HUES48 (cell line): ENCODE data around the gene PPP1R7.

Source experiments
- H3K27ac ChIP-seq: one replicate; pipeline ENCODE4 v1.7.0; 2013; ENCODE audit warnings: low read depth, low read length, inconsistent platforms
- H3K27me3 ChIP-seq: 2 replicates; pipeline ENCODE4 v1.6.1; 2013; ENCODE audit warnings: mild to moderate bottlenecking, low read length; ENCODE audit not compliant: control insufficient read depth, insufficient read depth
- H3K36me3 ChIP-seq: 2 replicates; pipeline ENCODE4 v1.6.1; 2013; ENCODE audit warnings: low read length; ENCODE audit not compliant: control insufficient read depth, insufficient read depth
- H3K4me1 ChIP-seq: 2 replicates; pipeline ENCODE4 v1.6.1; 2013; ENCODE audit warnings: mild to moderate bottlenecking, low read length; ENCODE audit not compliant: control insufficient read depth, insufficient read depth
- H3K4me3 ChIP-seq: 2 replicates; pipeline ENCODE4 v1.5.1; 2013; ENCODE audit warnings: mild to moderate bottlenecking, low read depth, low read length
- H3K9ac ChIP-seq: 2 replicates; pipeline ENCODE4 v1.6.1; 2013; ENCODE audit warnings: mild to moderate bottlenecking, low read depth, low read length, moderate library complexity
- H3K9me3 ChIP-seq: 2 replicates; pipeline ENCODE4 v1.6.1; 2013; ENCODE audit warnings: low read length; ENCODE audit not compliant: control insufficient read depth, insufficient read depth

Gene PPP1R7

DNA sequence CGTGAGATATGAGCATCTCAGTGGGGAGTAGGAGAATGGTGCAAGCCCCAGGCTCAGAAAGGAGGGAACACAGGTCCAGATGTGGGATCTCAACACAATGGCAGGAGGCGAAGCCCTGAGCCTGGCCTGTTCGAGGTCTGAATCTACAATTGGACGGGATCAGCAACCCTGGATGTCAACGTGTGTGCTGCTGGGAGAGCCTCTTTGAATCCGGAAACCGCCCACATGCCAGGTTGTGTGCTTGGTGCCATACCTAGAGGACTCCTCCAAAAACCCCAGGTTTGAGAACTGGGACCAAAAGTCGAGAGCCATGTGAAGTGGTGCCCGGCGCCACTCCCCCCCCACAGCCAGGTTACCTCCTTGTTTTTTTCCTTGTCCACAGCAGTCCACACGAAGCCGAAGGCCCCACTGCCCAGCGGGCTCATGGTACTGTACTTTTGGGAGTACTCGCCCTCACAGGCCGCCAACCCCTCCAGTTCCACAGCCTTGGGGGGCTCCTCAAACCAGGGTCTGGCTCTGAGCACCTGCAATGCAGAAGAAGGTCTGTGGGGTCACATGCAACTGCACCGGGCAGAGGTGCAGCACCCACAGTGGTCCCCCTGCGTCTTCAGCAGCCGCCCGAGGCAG is 27.8 kb upstream of the PPP1R7 start:
- H3K27ac ChIP-seq: no peak overlapping the region
- H3K36me3 ChIP-seq: peaks cover 52% of the 10 kb centered on the region
- H3K4me3 ChIP-seq: no peak overlapping the region
- H3K9me3 ChIP-seq: no peaks in the 10 kb centered on the region
- H3K9ac ChIP-seq: no peak overlapping the region
- H3K4me1 ChIP-seq: no peaks in the 10 kb centered on the region
- H3K27me3 ChIP-seq: no peaks in the 10 kb centered on the region

DNA sequence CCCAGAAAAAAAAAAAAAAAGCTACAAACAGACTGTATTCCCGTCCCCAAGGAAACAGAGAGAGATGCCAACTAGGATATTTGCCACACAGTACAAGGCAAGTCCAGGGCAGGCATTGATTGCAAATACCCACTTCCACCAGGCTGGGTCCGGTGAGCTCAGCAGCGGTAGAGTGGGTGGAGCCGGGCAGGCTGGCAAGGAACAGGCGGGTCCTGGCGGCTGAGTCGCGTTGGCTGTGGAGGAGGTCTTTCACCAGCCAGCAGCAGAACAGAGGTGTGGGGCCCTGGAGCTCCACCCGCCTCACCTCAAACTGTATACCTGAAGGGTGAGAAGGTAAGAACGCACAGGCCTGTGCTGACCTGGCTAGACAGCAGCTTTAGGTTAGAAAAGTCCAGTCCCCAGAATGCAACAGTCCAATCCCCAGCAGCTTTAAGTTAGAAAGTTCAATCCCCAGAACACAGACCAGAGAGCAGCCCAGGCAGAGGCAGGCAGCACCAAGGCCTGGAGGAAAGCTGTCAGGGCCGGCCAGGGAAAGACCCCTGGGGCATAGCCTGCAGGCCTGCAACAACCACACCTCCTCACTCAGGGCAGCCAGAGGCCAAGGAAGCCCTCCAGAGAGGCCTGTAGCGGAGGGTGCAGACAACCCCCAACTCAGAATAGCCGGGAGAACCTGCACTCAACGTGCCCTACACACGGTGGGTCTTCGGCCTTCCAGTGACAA is 26.3 kb upstream of the PPP1R7 start:
- Histone ChIP-seq H3K27ac (no peak overlapping the region), H3K9ac (no peak overlapping the region), H3K36me3 (peaks cover 52% of the 10 kb centered on the region), H3K9me3 (no peaks in the 10 kb centered on the region), H3K27me3 (no peaks in the 10 kb centered on the region), H3K4me1 (no peaks in the 10 kb centered on the region), H3K4me3 (no peak overlapping the region)

DNA sequence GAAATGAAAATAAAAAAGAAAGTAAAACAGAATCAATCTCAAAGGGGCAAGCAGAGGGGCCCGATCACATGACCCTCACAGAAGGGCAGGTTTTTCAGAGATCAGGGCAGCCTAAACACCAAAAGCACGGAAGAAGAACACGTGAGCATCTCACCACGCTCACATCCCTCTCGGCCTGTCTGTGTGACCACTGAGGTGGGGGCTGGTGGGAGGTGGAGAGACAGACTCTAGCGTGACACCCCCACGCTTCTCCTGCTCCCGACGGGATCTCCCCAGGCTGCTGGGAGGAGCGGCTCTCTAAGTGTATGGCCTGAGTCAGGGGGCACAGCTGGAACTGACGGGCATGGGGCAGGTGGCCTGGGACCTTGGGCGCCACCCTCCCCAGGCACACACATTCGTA is 24.6 kb upstream of the PPP1R7 start:
- H3K9ac ChIP-seq: no peak overlapping the region
- H3K27me3 ChIP-seq: no peaks in the 10 kb centered on the region
- H3K36me3 ChIP-seq: peaks cover 58% of the 10 kb centered on the region
- H3K27ac ChIP-seq: no peak overlapping the region
- no peaks in the 10 kb centered on the region for H3K9me3 ChIP-seq
- no peak overlapping the region for H3K4me3 ChIP-seq
- no peaks in the 10 kb centered on the region for H3K4me1 ChIP-seq

DNA sequence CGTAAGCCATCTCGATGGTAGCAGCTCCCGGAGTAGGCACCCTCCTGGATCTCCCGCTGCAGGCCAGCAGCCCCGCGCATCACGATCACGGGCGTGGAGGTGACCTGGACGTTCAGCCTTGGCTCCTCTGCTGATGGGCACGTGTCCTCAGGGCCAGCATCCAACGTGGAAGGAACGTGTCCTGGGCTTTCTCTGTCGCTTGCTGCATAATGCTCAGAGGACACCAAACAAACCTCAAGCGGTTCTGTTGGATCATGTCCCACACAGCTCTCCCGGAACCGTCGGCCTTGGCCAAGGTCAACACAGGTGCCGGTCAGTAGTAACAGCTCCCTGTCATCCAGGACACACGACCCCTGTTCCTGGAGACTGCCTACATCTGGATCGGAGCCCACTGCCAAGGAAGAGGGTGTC is 24.1 kb upstream of the PPP1R7 start:
- Histone ChIP-seq H3K4me1 (no peaks in the 10 kb centered on the region), H3K9ac (no peak overlapping the region), H3K4me3 (no peak overlapping the region), H3K36me3 (peaks cover 57% of the 10 kb centered on the region), H3K27ac (no peak overlapping the region), H3K9me3 (no peaks in the 10 kb centered on the region), H3K27me3 (no peaks in the 10 kb centered on the region)

DNA sequence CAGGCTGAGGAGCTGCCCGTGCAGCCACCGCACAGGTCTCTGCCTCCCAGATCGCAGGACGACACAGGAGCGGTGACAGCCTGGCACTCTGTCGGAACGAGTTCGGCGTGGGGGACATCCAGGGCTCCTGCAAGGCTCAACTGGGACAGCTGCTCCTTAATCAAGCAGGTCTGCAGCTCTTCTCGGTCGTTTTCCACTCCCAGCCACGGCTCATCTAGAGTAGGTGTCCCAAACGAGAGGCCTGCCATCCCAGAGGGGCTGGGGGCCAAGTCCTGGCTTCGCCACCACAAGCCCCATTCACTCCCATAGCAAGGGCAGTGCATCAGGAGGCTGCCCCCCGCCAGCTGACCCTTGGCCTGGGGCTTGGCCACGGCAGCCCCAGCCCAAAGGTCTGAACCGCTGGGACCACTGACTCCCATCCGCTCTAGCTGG is 23.5 kb upstream of the PPP1R7 start:
- Histone ChIP-seq H3K4me1 (no peaks in the 10 kb centered on the region), H3K9ac (no peak overlapping the region), H3K9me3 (no peaks in the 10 kb centered on the region), H3K4me3 (no peak overlapping the region), H3K27me3 (no peaks in the 10 kb centered on the region), H3K27ac (no peak overlapping the region), H3K36me3 (peaks cover 57% of the 10 kb centered on the region)

DNA sequence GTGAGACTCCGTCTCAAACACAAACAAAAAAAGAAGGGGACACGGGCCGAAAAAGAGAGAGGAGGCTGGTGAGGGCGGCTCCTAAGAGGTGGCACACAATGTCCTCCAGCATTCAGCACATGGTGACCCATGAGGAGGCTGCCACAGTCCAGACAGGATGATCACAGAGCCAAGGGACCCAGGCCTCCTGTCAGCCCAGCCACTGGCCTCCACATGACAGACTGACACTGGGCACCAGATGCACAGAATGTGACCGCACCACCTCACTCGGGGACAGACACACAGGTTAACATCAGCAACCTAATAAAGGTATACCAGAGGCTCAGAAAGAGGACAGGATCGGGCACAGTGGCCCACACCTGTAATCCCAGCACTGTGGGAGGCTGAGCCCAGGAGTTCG is 22.0 kb upstream of the PPP1R7 start:
- Histone ChIP-seq H3K9ac (no peak overlapping the region), H3K4me3 (no peak overlapping the region), H3K4me1 (no peaks in the 10 kb centered on the region), H3K27ac (no peak overlapping the region), H3K9me3 (no peaks in the 10 kb centered on the region), H3K36me3 (peaks cover 61% of the 10 kb centered on the region), H3K27me3 (no peaks in the 10 kb centered on the region)

DNA sequence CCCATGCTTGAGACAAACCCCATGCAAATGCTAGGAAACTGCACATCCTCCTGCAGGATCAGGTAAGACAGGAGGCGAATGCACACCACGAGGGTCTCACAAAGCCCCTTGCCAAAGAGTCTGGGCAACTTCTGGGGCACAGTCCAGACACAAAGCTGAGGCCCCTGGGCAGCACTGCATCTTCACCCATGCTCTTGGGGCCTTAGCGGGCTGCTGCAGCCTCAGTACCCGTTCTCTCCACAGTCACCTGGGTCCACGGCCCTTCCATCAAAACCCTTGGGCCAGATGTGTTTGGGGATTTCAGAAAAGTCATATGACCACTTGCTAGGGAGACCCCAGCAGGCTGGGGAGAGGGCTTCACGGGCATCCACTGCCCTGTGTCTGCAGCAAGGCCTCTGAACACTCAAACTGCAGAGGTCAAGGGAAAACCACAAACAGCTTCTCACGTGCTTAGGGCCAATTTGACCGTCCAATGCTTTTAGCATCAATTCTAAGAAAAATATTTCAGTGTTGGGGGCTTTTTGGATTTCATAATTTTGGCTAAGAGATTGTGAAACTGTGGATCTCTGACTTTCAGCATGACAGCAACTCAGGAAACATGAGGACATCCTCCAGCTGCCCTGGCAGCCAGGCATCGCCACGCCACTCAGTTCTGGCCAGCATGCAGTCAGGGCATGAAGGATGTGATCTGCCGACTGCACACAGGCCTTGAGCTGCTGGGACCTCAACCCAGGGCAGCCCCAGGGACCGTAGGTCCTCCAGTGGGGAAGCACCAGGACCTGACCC is 21.0 kb upstream of the PPP1R7 start:
- H3K27me3 ChIP-seq: no peaks in the 10 kb centered on the region
- H3K4me3 ChIP-seq: no peak overlapping the region
- no peaks in the 10 kb centered on the region for H3K4me1 ChIP-seq
- H3K9ac ChIP-seq: no peak overlapping the region
- H3K27ac ChIP-seq: no peak overlapping the region
- H3K36me3 ChIP-seq: peaks cover 60% of the 10 kb centered on the region
- no peaks in the 10 kb centered on the region for H3K9me3 ChIP-seq

DNA sequence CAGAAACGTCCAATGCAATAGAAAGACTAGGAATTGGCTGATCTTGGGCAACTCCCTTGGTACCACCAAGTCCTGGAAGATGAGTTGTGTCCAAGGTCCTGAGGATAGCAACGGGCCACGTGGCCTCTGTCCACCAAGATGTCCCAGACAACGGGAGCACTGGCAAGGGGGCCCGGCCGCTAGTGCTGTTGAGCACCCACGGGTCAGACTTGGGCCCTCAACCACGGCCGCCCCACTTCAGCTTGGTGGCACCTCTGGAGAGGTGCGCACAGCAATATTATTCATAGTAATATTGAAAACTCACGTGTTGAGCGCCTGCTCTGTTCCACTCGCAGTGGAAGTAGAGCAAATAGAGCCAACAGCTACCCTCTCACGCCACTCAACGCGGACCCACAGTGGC is 20.0 kb upstream of the PPP1R7 start:
- no peak overlapping the region for H3K27ac ChIP-seq
- H3K4me3 ChIP-seq: no peak overlapping the region
- no peak overlapping the region for H3K9ac ChIP-seq
- peaks cover 68% of the 10 kb centered on the region for H3K36me3 ChIP-seq
- no peaks in the 10 kb centered on the region for H3K4me1 ChIP-seq
- no peaks in the 10 kb centered on the region for H3K27me3 ChIP-seq
- no peaks in the 10 kb centered on the region for H3K9me3 ChIP-seq

DNA sequence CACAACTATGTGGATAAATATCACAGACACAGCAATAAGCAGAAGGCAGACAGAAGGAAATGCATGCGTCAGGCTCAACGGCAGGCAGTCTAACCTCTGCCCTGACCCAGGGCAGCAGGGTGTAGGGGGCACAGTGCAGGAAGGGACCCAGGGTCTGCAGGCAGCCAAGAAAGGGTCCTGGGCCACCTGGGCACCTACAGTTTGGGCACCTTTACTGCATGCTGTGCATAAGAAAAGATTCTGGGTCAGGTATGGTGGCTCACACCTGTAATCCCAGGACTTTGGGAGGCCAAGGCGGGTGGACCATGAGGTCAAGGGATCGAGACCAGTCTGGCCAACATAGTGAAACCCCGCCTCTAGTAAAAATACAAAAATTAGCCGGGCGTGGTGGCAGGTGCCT is 18.7 kb upstream of the PPP1R7 start:
- Histone ChIP-seq H3K4me3 (no peak overlapping the region), H3K4me1 (no peaks in the 10 kb centered on the region), H3K9ac (no peak overlapping the region), H3K9me3 (no peaks in the 10 kb centered on the region), H3K27me3 (no peaks in the 10 kb centered on the region), H3K27ac (no peak overlapping the region), H3K36me3 (peaks cover 69% of the 10 kb centered on the region)

DNA sequence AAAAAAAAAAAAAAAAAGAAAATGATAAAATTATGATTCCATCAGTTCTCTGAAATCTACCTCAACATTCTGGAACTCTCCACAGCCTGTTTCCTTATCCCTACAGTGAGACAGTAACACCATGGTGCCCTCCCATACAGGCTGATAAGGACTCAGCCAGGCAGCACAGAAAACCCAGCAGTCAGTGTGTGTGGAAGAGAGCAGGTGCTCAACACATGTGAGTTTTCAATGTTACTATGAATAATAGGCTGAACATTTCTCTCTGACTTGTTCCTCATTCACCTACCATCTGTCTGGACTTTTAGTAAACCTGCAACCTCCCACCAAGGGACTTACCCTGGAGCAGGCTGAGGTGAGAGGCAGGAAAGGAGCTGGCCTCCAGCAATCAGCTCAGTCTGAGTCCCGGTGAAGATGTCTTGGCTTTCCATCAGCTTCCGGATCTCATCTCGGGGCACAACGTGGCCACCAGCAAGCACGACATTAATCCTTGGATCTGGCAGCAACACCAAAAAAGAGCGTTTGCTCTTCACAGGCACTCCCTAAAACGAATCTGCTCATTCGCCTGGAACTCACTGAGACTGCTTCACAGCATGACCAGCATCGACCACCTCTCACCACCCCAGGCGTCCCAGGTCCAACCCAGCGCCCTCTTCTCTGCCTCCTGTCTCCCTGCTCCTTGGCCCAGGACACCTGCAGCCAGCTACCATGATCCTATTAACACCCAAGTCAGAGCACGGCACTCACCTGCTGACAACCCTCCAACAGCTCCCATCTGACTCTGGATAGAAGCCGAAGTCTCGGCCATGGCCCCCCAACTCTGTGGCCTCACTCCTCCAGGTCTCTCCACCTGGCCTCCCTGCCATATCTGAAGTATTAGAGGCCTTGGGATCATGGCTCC is 17.5 kb upstream of the PPP1R7 start:
- Histone ChIP-seq H3K27me3 (no peaks in the 10 kb centered on the region), H3K27ac (no peak overlapping the region), H3K9me3 (no peaks in the 10 kb centered on the region), H3K9ac (no peak overlapping the region), H3K4me3 (no peak overlapping the region), H3K4me1 (no peaks in the 10 kb centered on the region), H3K36me3 (peaks cover 73% of the 10 kb centered on the region)
